CD14-positive monocyte (primary cell): ENCODE results near the gene SLC2A2. TPM values are rescaled to one million over a fixed set of nuclear protein-coding genes. Genes with fewer than 3 reads are reported as not detected.

Experiments used
- DNase-seq, 3 donors: peaks; one replicate each; pipeline ENCODE4 v3.0.0-alpha.2; 2011 to 2022
- H2AFZ ChIP-seq: 2 replicates; pipeline ENCODE4 v1.6.0; 2012; ENCODE audit warnings: mild to moderate bottlenecking, low read depth, low read length, inconsistent platforms; ENCODE audit not compliant: insufficient read depth, poor library complexity, severe bottlenecking
- H3K27ac ChIP-seq, 2 donors: 1 replicate in 1 of 2; 2 replicates in 1 of 2; pipeline ENCODE4 v1.5.1; 2012 to 2013; ENCODE audit warnings: low read length in 2 of 2, control low read depth in 1 of 2, inconsistent platforms in 1 of 2, low read depth in 1 of 2, mild to moderate bottlenecking in 1 of 2
- H3K27me3 ChIP-seq, 2 donors: one replicate each; pipeline versions ENCODE4 v1.6.0 to v1.6.1; 2011 to 2013; ENCODE audit warnings: low read length in 2 of 2; ENCODE audit not compliant: control insufficient read depth in 2 of 2, insufficient read depth in 2 of 2
- H3K36me3 ChIP-seq, 2 donors: replicated peaks in 1 of 2; 1 replicate in 1 of 2; 2 replicates in 1 of 2; pipeline versions ENCODE4 v1.5.1 to v1.6.1; 2012 to 2013; ENCODE audit warnings: low read length in 2 of 2, control low read depth in 1 of 2, inconsistent platforms in 1 of 2, mild to moderate bottlenecking in 1 of 2; ENCODE audit not compliant: insufficient read depth in 2 of 2, control insufficient read depth in 1 of 2
- H3K4me1 ChIP-seq, 2 donors: 1 replicate in 1 of 2; 2 replicates in 1 of 2; pipeline versions ENCODE4 v1.5.1 to v1.6.1; 2012 to 2013; ENCODE audit warnings: low read length in 2 of 2, control low read depth in 1 of 2, inconsistent platforms in 1 of 2, mild to moderate bottlenecking in 1 of 2, moderate library complexity in 1 of 2; ENCODE audit not compliant: insufficient read depth in 2 of 2, control insufficient read depth in 1 of 2
- H3K4me2 ChIP-seq: replicated peaks from 2 replicates; pipeline ENCODE3; 2012; ENCODE audit warnings: low read length, moderate library complexity, mild to moderate bottlenecking; ENCODE audit not compliant: poor library complexity, severe bottlenecking; ENCODE audit errors: extremely low read depth
- H3K4me3 ChIP-seq, 3 experiments: fragments of 200-600 bp in 1 of 3; sonication (generic) in 1 of 3; replicated peaks in 1 of 3; 1 replicate in 2 of 3; 2 replicates in 1 of 3; pipeline ENCODE4 v1.5.1; 2011 to 2013; ENCODE audit warnings: low read length in 3 of 3, mild to moderate bottlenecking in 3 of 3, control low read depth in 2 of 3, low read depth in 2 of 3, inconsistent platforms in 1 of 3, moderate library complexity in 1 of 3
- H3K79me2 ChIP-seq: 2 replicates; pipeline ENCODE4 v1.6.0; 2012; ENCODE audit warnings: mild to moderate bottlenecking, control low read depth, inconsistent platforms, low read length, moderate library complexity; ENCODE audit not compliant: insufficient read depth
- H3K9ac ChIP-seq: 2 replicates; pipeline ENCODE4 v1.6.0; 2017; ENCODE audit warnings: low read length, mild to moderate bottlenecking; ENCODE audit not compliant: insufficient read depth, poor library complexity, severe bottlenecking
- H3K9me3 ChIP-seq, 2 donors: replicated peaks in 1 of 2; 1 replicate in 1 of 2; 2 replicates in 1 of 2; pipeline versions ENCODE4 v1.5.1 to v1.6.1; 2012 to 2013; ENCODE audit warnings: low read length in 2 of 2, control low read depth in 1 of 2; ENCODE audit not compliant: control insufficient read depth in 1 of 2, insufficient read depth in 1 of 2
- H4K20me1 ChIP-seq: 2 replicates; pipeline ENCODE4 v1.6.0; 2012; ENCODE audit warnings: mild to moderate bottlenecking, low read length, control low read depth, moderate library complexity; ENCODE audit not compliant: insufficient read depth
- H3K27ac Mint-ChIP-seq, 7 donors: one replicate each; pipeline ENCODE4 v1.8.0; 2020; ENCODE audit warnings: mild to moderate bottlenecking in 7 of 7, mixed read lengths in 7 of 7, moderate library complexity in 6 of 7, inconsistent platforms in 2 of 7
- H3K27me3 Mint-ChIP-seq, 3 donors: one replicate each; pipeline ENCODE4 v1.8.0; 2021 to 2022; ENCODE audit warnings: low read depth in 3 of 3, mild to moderate bottlenecking in 3 of 3, mixed read lengths in 3 of 3, moderate library complexity in 3 of 3, inconsistent platforms in 1 of 3
- H3K36me3 Mint-ChIP-seq, 2 donors: one replicate each; pipeline ENCODE4 v1.8.0; 2020; ENCODE audit warnings: mixed read lengths in 2 of 2, inconsistent platforms in 1 of 2, mild to moderate bottlenecking in 1 of 2
- H3K4me1 Mint-ChIP-seq: one replicate; pipeline ENCODE4 v1.8.0; 2020; ENCODE audit warnings: mild to moderate bottlenecking, mixed read lengths
- H3K4me3 Mint-ChIP-seq, 2 donors: one replicate each; pipeline ENCODE4 v1.8.0; 2020; ENCODE audit warnings: mild to moderate bottlenecking in 2 of 2, mixed read lengths in 2 of 2, moderate library complexity in 1 of 2
- H3K9me3 Mint-ChIP-seq, 7 donors: one replicate each; pipeline ENCODE4 v1.8.0; 2020 to 2022; ENCODE audit warnings: mixed read lengths in 7 of 7, mild to moderate bottlenecking in 6 of 7, moderate library complexity in 6 of 7, inconsistent platforms in 2 of 7
- WGBS: methylation state at CpG from one replicate; pipeline ENCODE4 v1.1.5; 2013; ENCODE audit warnings: missing lambda C conversion rate; ENCODE audit not compliant: insufficient coverage; 5-methylcytosine and 5-hydroxymethylcytosine counted together
- intact Hi-C, 2 donors: fragments of 100-400 bp; cut with micrococcal nuclease; formaldehyde crosslinking; loops; one replicate each; pipeline versions ENCODE4 v1.15.0 to v1.15.1; 2023
- polyA plus RNA-seq, 3 donors: library from polyadenylated mRNA; depleted of rRNA in 1 of 3; unstranded in 2 of 3; stranded (reverse) in 1 of 3; fragments of 300-500 nt in 2 of 3; fragments of >200 nt in 1 of 3; fragmentation: Illumina TruSeq in 2 of 3; gene quantifications; 1 replicate in 2 of 3; 2 replicates in 1 of 3; pipeline ENCODE4 v1.2.3, GENCODE V29; 2012 to 2021
- TF ChIP-seq, protein P1 (sequence below): fragments of 200-600 bp; IDR thresholded peaks from one replicate; pipeline ENCODE4 v1.8.0; 2022; ENCODE audit warnings: antibody characterized with exemption, mild to moderate bottlenecking

SLC2A2 gene
- polyA plus RNA-seq, 3 donors, result not detected

DNA sequence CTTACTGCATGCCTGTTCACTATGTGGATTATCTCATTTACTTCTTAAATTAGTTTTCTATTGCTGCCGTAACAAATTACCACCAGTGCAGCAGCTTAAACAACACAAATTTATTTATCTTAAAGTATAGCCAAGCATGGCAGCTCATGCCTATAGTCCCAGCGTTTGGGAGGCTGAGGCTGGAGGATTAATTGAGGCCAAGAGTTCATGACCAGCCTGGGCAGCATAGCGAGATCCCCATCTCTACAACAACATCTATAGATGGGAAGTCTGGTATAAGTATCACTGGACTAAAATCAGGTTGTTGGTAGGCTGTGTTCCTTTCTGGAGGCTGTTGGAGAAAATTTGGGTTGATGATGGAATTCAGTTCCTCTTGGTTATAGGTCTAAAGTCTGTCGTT, 5.1 kb downstream of the SLC2A2 start:
- Histone ChIP-seq H3K79me2 (no peaks in the 10 kb centered on the region), H3K4me2 (no peak overlapping the region), H3K9ac (no peak overlapping the region), H3K27ac (no peak overlapping the region), H3K36me3 (no peaks in the 10 kb centered on the region), H4K20me1 (no peaks in the 10 kb centered on the region), H3K9me3 (no peaks in the 10 kb centered on the region), H3K4me1 (no peaks in the 10 kb centered on the region), H2AFZ (no peak overlapping the region), H3K4me3 (no peak overlapping the region), H3K27me3 (peaks cover 0 to 2% of the 10 kb centered on the region in 2 donors)
- Mint-ChIP-seq H3K36me3 (no peaks in the 10 kb centered on the region), H3K27me3 (peaks cover 0 to 3% (median 0%) of the 10 kb centered on the region in 3 donors), H3K4me3 (no peak overlapping the region), H3K27ac (no peak overlapping the region), H3K9me3 (peaks cover 0 to 3% (median 0%) of the 10 kb centered on the region in 7 donors), H3K4me1 (no peaks in the 10 kb centered on the region)
- no CpG with 5 or more reads among the region's 4 CpGs for WGBS
- intact Hi-C loops, result no loop called here
- no peak for DNase-seq
- TF ChIP-seq, protein P1, sequence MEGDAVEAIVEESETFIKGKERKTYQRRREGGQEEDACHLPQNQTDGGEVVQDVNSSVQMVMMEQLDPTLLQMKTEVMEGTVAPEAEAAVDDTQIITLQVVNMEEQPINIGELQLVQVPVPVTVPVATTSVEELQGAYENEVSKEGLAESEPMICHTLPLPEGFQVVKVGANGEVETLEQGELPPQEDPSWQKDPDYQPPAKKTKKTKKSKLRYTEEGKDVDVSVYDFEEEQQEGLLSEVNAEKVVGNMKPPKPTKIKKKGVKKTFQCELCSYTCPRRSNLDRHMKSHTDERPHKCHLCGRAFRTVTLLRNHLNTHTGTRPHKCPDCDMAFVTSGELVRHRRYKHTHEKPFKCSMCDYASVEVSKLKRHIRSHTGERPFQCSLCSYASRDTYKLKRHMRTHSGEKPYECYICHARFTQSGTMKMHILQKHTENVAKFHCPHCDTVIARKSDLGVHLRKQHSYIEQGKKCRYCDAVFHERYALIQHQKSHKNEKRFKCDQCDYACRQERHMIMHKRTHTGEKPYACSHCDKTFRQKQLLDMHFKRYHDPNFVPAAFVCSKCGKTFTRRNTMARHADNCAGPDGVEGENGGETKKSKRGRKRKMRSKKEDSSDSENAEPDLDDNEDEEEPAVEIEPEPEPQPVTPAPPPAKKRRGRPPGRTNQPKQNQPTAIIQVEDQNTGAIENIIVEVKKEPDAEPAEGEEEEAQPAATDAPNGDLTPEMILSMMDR, result no peak

DNA sequence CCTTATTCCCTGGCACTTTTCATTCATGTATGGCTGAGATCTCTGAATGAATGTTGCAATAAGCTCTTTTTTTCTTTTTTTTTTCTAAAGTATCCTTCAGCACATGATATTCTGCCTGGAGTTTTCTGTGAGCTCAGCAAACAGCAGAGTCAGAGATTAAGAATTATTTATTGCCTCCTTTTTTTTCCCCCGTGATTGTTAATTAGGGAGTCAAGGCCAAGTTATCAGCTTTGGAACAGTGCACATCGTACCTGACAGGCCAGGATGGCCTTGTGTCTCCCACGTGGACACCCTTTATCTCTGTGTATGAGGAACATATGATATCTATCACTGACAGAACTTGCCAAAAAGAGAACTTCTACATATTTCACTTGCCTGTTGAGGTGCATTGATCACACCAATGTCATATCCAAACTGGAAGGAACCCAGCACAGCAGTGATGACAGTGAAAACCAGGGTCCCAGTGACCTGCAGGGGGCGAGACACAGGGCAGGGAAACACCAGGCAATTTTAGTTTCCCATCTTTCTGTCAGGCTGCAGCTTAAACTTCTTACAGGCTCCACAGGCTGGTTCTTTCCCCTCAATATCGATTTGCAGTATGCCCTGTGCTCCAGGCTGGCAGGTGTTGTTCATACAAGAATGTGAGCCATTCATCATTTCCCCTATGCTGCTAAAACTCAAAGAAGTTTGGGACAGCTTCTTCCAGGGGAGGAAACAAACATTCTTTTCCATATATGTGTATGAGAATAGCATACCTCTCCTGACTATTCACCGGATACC, 8.2 kb downstream of the SLC2A2 start:
- Histone ChIP-seq H3K27me3 (no peaks in the 10 kb centered on the region), H3K9ac (no peak overlapping the region), H2AFZ (no peak overlapping the region), H3K27ac (no peak overlapping the region), H3K4me1 (no peaks in the 10 kb centered on the region), H3K79me2 (no peaks in the 10 kb centered on the region), H3K9me3 (no peaks in the 10 kb centered on the region), H4K20me1 (no peaks in the 10 kb centered on the region), H3K4me3 (no peak overlapping the region), H3K4me2 (no peak overlapping the region), H3K36me3 (no peaks in the 10 kb centered on the region)
- TF ChIP-seq, protein P1, result no peak
- H3K4me3 Mint-ChIP-seq, result no peak overlapping the region
- WGBS, result 80% methylated on average over 2 of the region's 6 CpGs
- H3K36me3 Mint-ChIP-seq, result no peaks in the 10 kb centered on the region
- H3K27ac Mint-ChIP-seq, result no peak overlapping the region
- intact Hi-C loops, result no loop called here
- no peaks in the 10 kb centered on the region for H3K27me3 Mint-ChIP-seq
- H3K9me3 Mint-ChIP-seq, result peaks cover 0 to 3% (median 2%) of the 10 kb centered on the region in 7 donors
- DNase-seq, result no peak
- H3K4me1 Mint-ChIP-seq, result no peaks in the 10 kb centered on the region
